T-cell (primary cell): ENCODE measurements around the gene LNP1. TPM values are rescaled to one million over a fixed set of nuclear protein-coding genes. Genes with fewer than 3 reads are reported as not detected.

Experiments
- ATAC-seq, 4 experiments: fragments of 200-7000 bp in 3 of 4; fragments of 150-1000 bp in 1 of 4; cut with Tn5 transposase; replicated peaks in 1 of 4; 1 replicate in 3 of 4; 2 replicates in 1 of 4; pipeline ENCODE4 v1.10.0; 2021; ENCODE audit warnings: moderate library complexity in 3 of 4, mild to moderate bottlenecking in 2 of 4, moderate number of reproducible peaks in 1 of 4
- CTCF ChIA-PET, 2 donors: fragments of 300-600 bp; sonication (Branson Sonifier 250); formaldehyde crosslinking; loops; one replicate each; lab custom pipeline; 2022; ENCODE audit warnings: antibody characterized with exemption in 2 of 2; lab: Charles Lee
- POLR2A ChIA-PET, 2 donors: fragments of 300-600 bp; sonication (Branson Sonifier 250); formaldehyde crosslinking; loops; one replicate each; lab custom pipeline; 2022; ENCODE audit warnings: antibody characterized with exemption in 2 of 2; lab: Charles Lee
- DNase-seq, 35 experiments: peaks; one replicate each; pipeline versions ENCODE4 v3.0.0 to v3.0.0-alpha.2; 2013 to 2023
- H3K27ac ChIP-seq: one replicate; pipeline ENCODE4 v1.5.1; 2013; ENCODE audit warnings: low read length
- H3K27me3 ChIP-seq, 2 experiments: replicated peaks in 1 of 2; 1 replicate in 1 of 2; 2 replicates in 1 of 2; pipeline versions ENCODE4 v1.6.1 to v1.7.0; 2013; ENCODE audit warnings: low read length in 1 of 2, mixed read lengths in 1 of 2; ENCODE audit not compliant: control insufficient read depth in 2 of 2, insufficient read depth in 2 of 2; ENCODE audit errors: extremely low read depth in 1 of 2
- H3K36me3 ChIP-seq, 2 donors: 1 replicate in 1 of 2; 2 replicates in 1 of 2; pipeline versions ENCODE4 v1.6.1 to v1.7.0; 2013; ENCODE audit warnings: low read length in 1 of 2; ENCODE audit not compliant: control insufficient read depth in 2 of 2, insufficient read depth in 1 of 2; ENCODE audit errors: extremely low read depth in 1 of 2
- H3K4me1 ChIP-seq, 2 experiments: 1 replicate in 1 of 2; 2 replicates in 1 of 2; pipeline versions ENCODE4 v1.6.1 to v1.7.0; 2013; ENCODE audit warnings: low read length in 2 of 2, mixed read lengths in 1 of 2; ENCODE audit not compliant: insufficient read depth in 2 of 2, control insufficient read depth in 1 of 2; ENCODE audit errors: extremely low read depth in 1 of 2
- H3K4me3 ChIP-seq, 2 donors: 1 replicate in 1 of 2; 2 replicates in 1 of 2; pipeline versions ENCODE4 v1.5.1 to v1.7.0; 2013; ENCODE audit warnings: mild to moderate bottlenecking in 2 of 2, low read length in 1 of 2, moderate library complexity in 1 of 2; ENCODE audit not compliant: control insufficient read depth in 1 of 2; ENCODE audit errors: extremely low read depth in 1 of 2
- H3K9me3 ChIP-seq: 2 replicates; pipeline ENCODE4 v1.7.0; 2013
- H3K27ac Mint-ChIP-seq, 2 donors: one replicate each; pipeline ENCODE4 v1.8.0; 2020 to 2021; ENCODE audit warnings: mild to moderate bottlenecking in 2 of 2, mixed read lengths in 2 of 2
- H3K27me3 Mint-ChIP-seq, 2 donors: one replicate each; pipeline ENCODE4 v1.8.0; 2021 to 2022; ENCODE audit warnings: mixed read lengths in 2 of 2
- H3K36me3 Mint-ChIP-seq: one replicate; pipeline ENCODE4 v1.8.0; 2021; ENCODE audit warnings: mixed read lengths
- H3K4me1 Mint-ChIP-seq, 3 donors: one replicate each; pipeline ENCODE4 v1.8.0; 2020 to 2022; ENCODE audit warnings: mixed read lengths in 3 of 3, mild to moderate bottlenecking in 1 of 3
- H3K4me3 Mint-ChIP-seq, 3 donors: one replicate each; pipeline ENCODE4 v1.8.0; 2020 to 2022; ENCODE audit warnings: mild to moderate bottlenecking in 3 of 3, mixed read lengths in 3 of 3, moderate library complexity in 3 of 3
- H3K9me3 Mint-ChIP-seq, 3 donors: one replicate each; pipeline ENCODE4 v1.8.0; 2020 to 2022; ENCODE audit warnings: mixed read lengths in 3 of 3
- WGBS: methylation state at CpG from one replicate; pipeline ENCODE4 v1.1.5; 2013; ENCODE audit warnings: missing lambda C conversion rate; ENCODE audit not compliant: insufficient coverage; 5-methylcytosine and 5-hydroxymethylcytosine counted together
- total RNA-seq, 35 experiments: library from RNA in 6 of 35; stranded (reverse) in 6 of 35; fragments of 120-200 nt in 1 of 35; gene quantifications; one replicate each; pipeline versions ENCODE4 v1.2.1 to v1.2.4 and lab custom pipeline; 2013 to 2026

LNP1 gene
- total RNA-seq, 5 donors from 2014 or later (not counting 1 experiment from before 2014, with no cell fraction given) = 0.88 to 1.7 (median 1.4) TPM

DNA sequence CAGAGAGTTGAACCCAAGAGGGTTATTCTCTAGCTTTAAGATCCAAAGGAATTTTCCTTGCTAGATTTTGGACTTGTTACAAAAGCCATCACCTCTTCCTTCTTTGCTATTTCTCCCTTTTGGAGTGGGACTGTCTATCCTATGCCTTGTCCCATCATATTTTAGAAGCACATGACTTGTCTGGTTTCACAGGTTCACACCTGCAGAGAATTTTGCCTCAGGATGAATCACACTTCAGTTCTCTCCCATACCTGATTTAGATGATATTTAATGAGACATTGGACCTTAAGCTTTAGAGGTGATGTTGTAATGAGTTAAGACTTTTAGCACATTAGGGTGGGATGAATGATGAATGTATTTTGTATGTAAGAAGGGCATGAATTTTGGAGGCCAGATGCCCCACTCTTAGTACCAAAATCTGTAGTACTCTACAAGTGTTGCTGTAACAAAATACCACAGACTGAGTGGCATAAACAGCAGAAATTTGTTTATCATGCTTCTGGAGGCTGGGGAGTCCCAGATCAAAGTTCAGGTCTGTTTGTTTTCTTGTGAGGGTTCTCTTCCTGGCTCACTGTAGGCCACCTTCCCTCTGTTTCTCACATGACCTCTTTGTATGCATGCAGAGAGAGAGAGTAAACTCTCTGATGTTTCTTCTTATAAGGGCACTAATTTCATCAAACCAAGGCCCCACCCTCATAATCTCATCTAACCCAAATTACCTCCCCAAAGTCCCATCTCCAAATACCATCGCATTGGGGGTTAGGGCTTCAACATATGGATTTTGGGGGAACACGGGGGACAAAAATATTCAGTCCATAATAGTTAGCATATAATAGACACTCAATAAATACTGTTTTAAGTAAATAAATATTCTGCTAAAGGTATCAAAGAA lies 10.0 kb downstream of the LNP1 start:
- H3K9me3 Mint-ChIP-seq = peaks cover 9 to 27% (median 26%) of the 10 kb centered on the region in 3 donors
- no CpG with 5 or more reads among the region's 2 CpGs for WGBS

GRCh38 chr3:100412912-100413590 lies 11.7 kb downstream of the LNP1 start:
- no peaks in the 10 kb centered on the region for H3K27me3 Mint-ChIP-seq

More for the DNA sequence above, 10.0 kb downstream of the LNP1 start:
- ChIA-PET POLR2A (no interaction called here), CTCF (interaction anchor here in 1 of 2 donors (0.6 kb wide), 1 partner anchor 1423 kb away, joined by 5 read pairs; no protein-coding TSS in a partner anchor)
- Histone ChIP-seq H3K27me3 (no peaks in the 10 kb centered on the region), H3K4me1 (no peaks in the 10 kb centered on the region), H3K36me3 (no peaks in the 10 kb centered on the region), H3K4me3 (no peak overlapping the region), H3K27ac (no peak overlapping the region), H3K9me3 (no peaks in the 10 kb centered on the region)
- Mint-ChIP-seq H3K27me3 (no peaks in the 10 kb centered on the region), H3K36me3 (peaks cover 43% of the 10 kb centered on the region), H3K4me1 (no peaks in the 10 kb centered on the region), H3K4me3 (no peak overlapping the region), H3K27ac (no peak overlapping the region)
- DNase-seq (no peak), ATAC-seq (no peak)

DNA sequence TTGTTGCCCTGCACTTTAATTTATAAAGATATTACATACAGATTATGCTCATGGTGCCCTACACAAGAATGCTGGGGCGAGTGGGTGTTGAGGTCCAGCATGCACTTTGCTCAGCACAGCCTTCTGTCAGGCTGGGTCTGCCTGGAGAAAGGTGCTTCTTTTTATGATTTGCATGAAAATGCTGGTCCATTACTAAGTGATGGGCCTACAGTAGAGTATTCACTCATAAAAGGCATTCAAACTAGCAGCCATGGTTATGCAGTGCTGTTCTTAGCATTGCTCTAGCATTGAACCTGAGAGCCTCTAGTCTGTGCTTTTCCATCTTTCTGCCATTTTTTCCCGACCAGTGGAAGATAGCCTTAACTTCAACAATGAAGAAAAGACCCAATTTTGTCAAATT lies 12.3 kb downstream of the LNP1 start:
- peaks cover 3 to 17% (median 17%) of the 10 kb centered on the region in 3 donors for H3K9me3 Mint-ChIP-seq

More at GRCh38 chr3:100412912-100413590, 11.7 kb downstream of the LNP1 start:
- CTCF ChIA-PET = interaction anchor here in 1 of 2 donors (0.6 kb wide), 1 partner anchor 78 kb away, joined by 7 read pairs; the partner anchor contains the start of gene NIT2
- Mint-ChIP-seq H3K4me3 (no peak overlapping the region), H3K9me3 (peaks cover 3 to 17% (median 17%) of the 10 kb centered on the region in 3 donors), H3K36me3 (peaks cover 30% of the 10 kb centered on the region), H3K27ac (no peak overlapping the region), H3K4me1 (no peaks in the 10 kb centered on the region)
- Histone ChIP-seq H3K4me3 (no peak overlapping the region), H3K27me3 (no peaks in the 10 kb centered on the region), H3K36me3 (no peaks in the 10 kb centered on the region), H3K9me3 (no peaks in the 10 kb centered on the region), H3K27ac (no peak overlapping the region), H3K4me1 (no peaks in the 10 kb centered on the region)
- DNase-seq = no peak
- 80% methylated on average over 1 of the region's 4 CpGs for WGBS
- POLR2A ChIA-PET = no interaction called here
- no peak for ATAC-seq

DNA sequence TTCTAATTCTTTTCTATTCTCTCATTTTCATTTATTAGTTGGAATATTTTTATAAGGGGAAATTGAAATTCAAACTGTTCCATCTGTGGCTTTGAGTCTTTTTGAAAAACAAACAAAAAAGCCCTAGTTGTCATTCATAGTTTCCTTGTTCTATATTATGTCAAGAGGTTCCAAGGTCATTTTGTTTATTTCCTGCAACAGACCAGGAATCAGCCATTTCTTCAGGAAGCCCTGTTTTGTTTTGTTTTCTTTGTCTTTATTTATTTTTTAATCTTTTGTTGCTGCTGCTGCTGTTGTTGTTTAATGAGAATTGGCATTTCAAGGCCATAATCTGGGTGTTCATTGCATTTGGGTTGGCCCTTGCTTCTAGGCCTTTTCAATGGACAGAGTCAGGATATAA lies 14.8 kb downstream of the LNP1 start:
- H3K4me1 Mint-ChIP-seq = no peaks in the 10 kb centered on the region
- peaks cover 1 to 17% (median 10%) of the 10 kb centered on the region in 3 donors for H3K9me3 Mint-ChIP-seq
- H3K27me3 ChIP-seq = no peaks in the 10 kb centered on the region

More for the DNA sequence above, 12.3 kb downstream of the LNP1 start:
- no peaks in the 10 kb centered on the region for H3K9me3 ChIP-seq
- no peak for DNase-seq
- Mint-ChIP-seq H3K4me1 (no peaks in the 10 kb centered on the region), H3K27ac (no peak overlapping the region), H3K36me3 (peaks cover 29% of the 10 kb centered on the region), H3K4me3 (no peak overlapping the region), H3K27me3 (no peaks in the 10 kb centered on the region)
- no peaks in the 10 kb centered on the region for H3K36me3 ChIP-seq
- CTCF ChIA-PET = interaction anchor here in 1 of 2 donors (0.6 kb wide), 1 partner anchor 582 kb away, joined by 3 read pairs; no protein-coding TSS in a partner anchor
- POLR2A ChIA-PET = no interaction called here
- no peaks in the 10 kb centered on the region for H3K27me3 ChIP-seq
- no peak overlapping the region for H3K4me3 ChIP-seq
- no peaks in the 10 kb centered on the region for H3K4me1 ChIP-seq
- no peak for ATAC-seq
- WGBS = 86% methylated on average over 1 of the region's 2 CpGs
- no peak overlapping the region for H3K27ac ChIP-seq

DNA sequence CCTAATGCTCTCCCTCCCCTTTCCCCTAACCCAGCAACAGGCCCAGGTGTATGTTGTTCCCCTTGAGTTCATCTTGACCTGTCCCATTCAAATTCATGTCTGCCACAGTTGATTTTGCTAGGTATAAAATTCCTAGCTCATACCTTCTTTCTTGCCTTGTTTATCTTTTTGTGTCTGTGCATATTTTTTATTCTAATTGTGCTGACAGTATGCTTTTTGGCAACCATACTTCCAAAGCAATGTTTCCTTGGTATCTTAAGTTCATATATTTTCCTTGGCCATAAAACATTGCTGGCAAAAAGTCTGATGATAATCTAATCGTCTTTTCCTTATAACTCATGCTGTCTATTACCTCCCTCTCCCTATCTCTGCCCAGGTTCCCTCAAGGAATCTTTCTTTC lies 15.5 kb downstream of the LNP1 start:
- DNase-seq (no peak), ATAC-seq (no peak)
- Histone ChIP-seq H3K4me3 (no peak overlapping the region), H3K4me1 (no peaks in the 10 kb centered on the region), H3K27ac (no peak overlapping the region), H3K36me3 (no peaks in the 10 kb centered on the region), H3K27me3 (no peaks in the 10 kb centered on the region), H3K9me3 (no peaks in the 10 kb centered on the region)
- H3K27ac Mint-ChIP-seq = no peak overlapping the region
- no CpG with 5 or more reads among the region's 1 CpG for WGBS
- H3K4me1 Mint-ChIP-seq = no peaks in the 10 kb centered on the region
- H3K36me3 Mint-ChIP-seq = peaks cover 14% of the 10 kb centered on the region
- no peak overlapping the region for H3K4me3 Mint-ChIP-seq
- CTCF ChIA-PET = no interaction called here
- peaks cover 0 to 17% (median 5%) of the 10 kb centered on the region in 3 donors for H3K9me3 Mint-ChIP-seq
- POLR2A ChIA-PET = no interaction called here
- H3K27me3 Mint-ChIP-seq = no peaks in the 10 kb centered on the region

More for the DNA sequence above, 14.8 kb downstream of the LNP1 start:
- Histone ChIP-seq H3K4me1 (no peaks in the 10 kb centered on the region), H3K27ac (no peak overlapping the region), H3K9me3 (no peaks in the 10 kb centered on the region), H3K4me3 (no peak overlapping the region), H3K36me3 (no peaks in the 10 kb centered on the region)
- H3K4me3 Mint-ChIP-seq = no peak overlapping the region
- ChIA-PET POLR2A (no interaction called here), CTCF (no interaction called here)
- DNase-seq (no peak), ATAC-seq (no peak)
- H3K36me3 Mint-ChIP-seq = peaks cover 20% of the 10 kb centered on the region
- no peak overlapping the region for H3K27ac Mint-ChIP-seq
- no peaks in the 10 kb centered on the region for H3K27me3 Mint-ChIP-seq

DNA sequence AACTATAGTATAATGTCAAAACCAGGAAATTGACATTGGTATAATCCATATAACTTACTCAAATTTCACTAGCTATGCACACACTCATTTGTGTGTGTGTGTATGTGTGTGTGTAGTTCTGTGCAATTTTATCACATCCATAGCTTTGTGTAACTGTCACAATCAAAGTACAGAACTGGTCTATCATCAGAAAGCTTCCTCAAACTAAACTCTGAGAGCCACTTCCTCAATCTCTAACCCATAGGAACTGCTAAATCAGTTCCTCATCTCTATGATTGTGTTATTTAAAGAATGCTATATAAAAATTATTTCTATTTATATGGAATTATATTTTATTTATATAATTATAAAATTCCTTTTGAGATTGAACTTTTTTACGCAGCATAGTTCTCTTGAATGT lies 18.1 kb downstream of the LNP1 start:
- peaks cover 0 to 3% of the 10 kb centered on the region in 2 experiments for H3K27me3 ChIP-seq
- Mint-ChIP-seq H3K4me1 (no peaks in the 10 kb centered on the region), H3K27me3 (peaks cover 0 to 4% of the 10 kb centered on the region in 2 donors), H3K9me3 (peaks cover 0 to 4% (median 0%) of the 10 kb centered on the region in 3 donors), H3K27ac (no peak overlapping the region), H3K4me3 (no peak overlapping the region), H3K36me3 (no peaks in the 10 kb centered on the region)
- CTCF ChIA-PET = interaction anchor here in 1 of 2 donors (0.6 kb wide), 1 partner anchor 52 kb away, joined by 3 read pairs; no protein-coding TSS in a partner anchor
- no peaks in the 10 kb centered on the region for H3K4me1 ChIP-seq
- POLR2A ChIA-PET = interaction anchor here in 1 of 2 donors (0.5 kb wide), 1 partner anchor 13 kb away, joined by 3 read pairs; no protein-coding TSS in a partner anchor
- H3K27ac ChIP-seq = no peak overlapping the region
- no peak for ATAC-seq
- DNase-seq = no peak
- H3K36me3 ChIP-seq = no peaks in the 10 kb centered on the region
- no peaks in the 10 kb centered on the region for H3K9me3 ChIP-seq
- no peak overlapping the region for H3K4me3 ChIP-seq
- no CpG with 5 or more reads among the region's 1 CpG for WGBS
